Breast epithelium (tissue), 4 donors: ENCODE data around the gene TTC17. TPM values are rescaled to one million over a fixed set of nuclear protein-coding genes. Genes with fewer than 3 reads are reported as not detected.

Source experiments
- DNase-seq, 2 donors: peaks; one replicate each; pipeline ENCODE4 v3.0.0-alpha.2; 2019; ENCODE audit warnings: low spot score in 2 of 2
- H3K27ac ChIP-seq, 2 donors: fragments of 200-600 bp; sonication (generic) in 1 of 2; one replicate each; pipeline ENCODE4 v1.5.1; 2016 to 2019; ENCODE audit warnings: mild to moderate bottlenecking in 1 of 2
- H3K27me3 ChIP-seq, 2 donors: fragments of 200-600 bp; sonication (generic) in 1 of 2; one replicate each; pipeline versions ENCODE4 v1.5.1 to v1.6.0; 2017 to 2019; ENCODE audit warnings: control low read depth in 1 of 2, mild to moderate bottlenecking in 1 of 2
- H3K36me3 ChIP-seq: fragments of 200-600 bp; one replicate; pipeline ENCODE4 v1.5.1; 2019
- H3K4me1 ChIP-seq, 2 donors: fragments of 200-600 bp; sonication (generic); one replicate each; pipeline ENCODE4 v1.5.1; 2016 to 2019; ENCODE audit warnings: control low read depth in 1 of 2
- H3K4me3 ChIP-seq, 3 donors: fragments of 200-600 bp; sonication (generic); 1 replicate in 2 of 3; 2 replicates in 1 of 3; pipeline ENCODE4 v1.5.1; 2016 to 2019; ENCODE audit warnings: mild to moderate bottlenecking in 3 of 3, moderate library complexity in 2 of 3
- H3K9me3 ChIP-seq, 2 donors: fragments of 200-600 bp; sonication (generic) in 1 of 2; one replicate each; pipeline ENCODE4 v1.5.1; 2016 to 2019; ENCODE audit warnings: control low read depth in 1 of 2
- CTCF ChIP-seq, 3 donors: fragments of 450-650 bp; IDR thresholded peaks; one replicate each; pipeline ENCODE4 v1.5.1; 2016 to 2017; ENCODE audit warnings: antibody characterized with exemption in 3 of 3, mild to moderate bottlenecking in 3 of 3, moderate library complexity in 3 of 3
- POLR2A ChIP-seq: fragments of 450-650 bp; IDR thresholded peaks from one replicate; pipeline ENCODE4 v1.6.1; 2016; ENCODE audit warnings: antibody characterized with exemption, mild to moderate bottlenecking, moderate library complexity
- POLR2AphosphoS5 ChIP-seq, 3 donors: sonication (generic); formaldehyde crosslinking; IDR thresholded peaks; one replicate each; pipeline ENCODE4 v1.6.1; 2017; ENCODE audit warnings: antibody characterized with exemption in 3 of 3
- intact Hi-C: fragments of 100-400 bp; cut with DNase I; formaldehyde crosslinking; loops from one replicate; pipeline ENCODE4 v1.15.1; 2023; ENCODE audit warnings: low total_unique reads
- total RNA-seq, 3 donors: library from RNA; depleted of rRNA; stranded (reverse); fragments of >200 nt; gene quantifications; one replicate each; pipeline ENCODE4 v1.1.0, GENCODE V29; 2016

TTC17 gene
- total RNA-seq, 3 donors from 2014 or later = 105 to 199 (median 154) TPM

DNA sequence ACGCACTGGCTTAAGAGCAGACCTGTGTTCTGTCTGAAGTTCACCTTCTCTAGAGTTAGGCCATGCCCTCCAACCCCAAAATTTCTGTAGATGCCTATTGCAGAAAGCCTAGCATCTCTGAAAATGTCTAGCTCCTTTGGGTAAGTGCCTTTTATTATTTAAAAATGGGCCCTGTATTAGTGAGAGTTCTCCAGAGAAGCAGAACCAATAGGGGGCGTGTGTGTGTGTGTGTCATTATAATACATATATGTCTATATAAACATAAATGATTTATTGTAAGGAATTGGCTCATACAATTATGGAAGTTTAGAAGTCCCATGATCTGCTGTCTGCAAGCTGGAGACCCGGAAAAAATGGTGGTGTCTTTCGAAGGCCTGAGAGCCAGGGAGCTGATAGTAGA lies 144.7 kb downstream of the TTC17 start:
- no peaks in the 10 kb centered on the region for H3K9me3 ChIP-seq
- TF ChIP-seq POLR2A (no peak), CTCF (IDR thresholded peaks at IDR 0.05) (no peak), POLR2AphosphoS5 (IDR thresholded peaks at IDR 0.05) (no peak)
- H3K4me1 ChIP-seq = no peaks in the 10 kb centered on the region
- intact Hi-C loops = no loop called here
- no peak overlapping the region for H3K27ac ChIP-seq
- peaks cover 0 to 3% of the 10 kb centered on the region in 2 donors for H3K27me3 ChIP-seq
- DNase-seq = no peak
- H3K4me3 ChIP-seq = no peak overlapping the region
- H3K36me3 ChIP-seq = no peaks in the 10 kb centered on the region

- Histone ChIP-seq H3K4me1 (no peaks in the 10 kb centered on the region), H3K27ac (no peak overlapping the region), H3K9me3 (no peaks in the 10 kb centered on the region), H3K27me3 (peaks cover 0 to 3% of the 10 kb centered on the region in 2 donors), H3K4me3 (no peak overlapping the region), H3K36me3 (no peaks in the 10 kb centered on the region)
- no peak for DNase-seq
- TF ChIP-seq CTCF (IDR thresholded peaks at IDR 0.05) (no peak), POLR2AphosphoS5 (IDR thresholded peaks at IDR 0.05) (no peak), POLR2A (no peak)
- intact Hi-C loops = no loop called here
Measured at GRCh38 chr11:43504316-43504950, 145.7 kb downstream of the TTC17 start.

GRCh38 chr11:43505171-43505570 lies 146.5 kb downstream of the TTC17 start:
- DNase-seq = no peak
- Histone ChIP-seq H3K4me1 (no peaks in the 10 kb centered on the region), H3K27ac (no peak overlapping the region), H3K4me3 (no peak overlapping the region), H3K27me3 (peaks cover 0 to 3% of the 10 kb centered on the region in 2 donors), H3K36me3 (no peaks in the 10 kb centered on the region), H3K9me3 (no peaks in the 10 kb centered on the region)
- TF ChIP-seq POLR2A (no peak), CTCF (IDR thresholded peaks at IDR 0.05) (no peak), POLR2AphosphoS5 (IDR thresholded peaks at IDR 0.05) (no peak)
- intact Hi-C loops = no loop called here

GRCh38 chr11:43507171-43507570 lies 148.5 kb downstream of the TTC17 start:
- Histone ChIP-seq H3K4me3 (no peak overlapping the region), H3K9me3 (no peaks in the 10 kb centered on the region), H3K36me3 (no peaks in the 10 kb centered on the region), H3K27ac (no peak overlapping the region), H3K4me1 (no peaks in the 10 kb centered on the region), H3K27me3 (no peaks in the 10 kb centered on the region)
- TF ChIP-seq CTCF (IDR thresholded peaks at IDR 0.05) (no peak), POLR2AphosphoS5 (IDR thresholded peaks at IDR 0.05) (no peak), POLR2A (no peak)
- intact Hi-C loops = no loop called here
- DNase-seq = no peak

GRCh38 chr11:43508511-43508918 lies 149.8 kb downstream of the TTC17 start:
- H3K27me3 ChIP-seq = no peaks in the 10 kb centered on the region
- H3K4me3 ChIP-seq = no peak overlapping the region
- H3K9me3 ChIP-seq = no peaks in the 10 kb centered on the region
- DNase-seq = no peak
- H3K27ac ChIP-seq = no peak overlapping the region
- no peak for TF ChIP-seq POLR2AphosphoS5 (IDR thresholded peaks at IDR 0.05)
- TF ChIP-seq POLR2A = no peak
- no peak for TF ChIP-seq CTCF (IDR thresholded peaks at IDR 0.05)
- H3K4me1 ChIP-seq = no peaks in the 10 kb centered on the region
- H3K36me3 ChIP-seq = no peaks in the 10 kb centered on the region
- intact Hi-C loops = no loop called here
